HCT116 (cell line): ENCODE data around the gene RIPPLY2. TPM values are rescaled to one million over a fixed set of nuclear protein-coding genes. Genes with fewer than 3 reads are reported as not detected.
A peak's percentile ranks its signal among the peaks of the same experiment; 100 is the strongest.

Experiments used
- ATAC-seq: fragments of 200-7000 bp; cut with Tn5 transposase; 2 replicates; pipeline ENCODE4 v1.9.1; 2020; ENCODE audit warnings: mild to moderate bottlenecking, moderate library complexity
- BruUV-seq: library from RNA; stranded (reverse); fragments of 400-500 nt; replicated peaks from 2 replicates; lab custom pipeline; 2021; lab: Mats Ljungman, UMichigan
- CTCF ChIA-PET: fragments of 300-600 bp; sonication (Branson Sonifier 250); formaldehyde crosslinking; loops from one replicate; lab custom pipeline; 2021; ENCODE audit warnings: antibody characterized with exemption; lab: Charles Lee
- POLR2A ChIA-PET: fragments of 300-600, 350-600 bp; sonication (Branson Sonifier 250); formaldehyde crosslinking; loops from one replicate; lab custom pipeline; 2021; ENCODE audit warnings: antibody characterized with exemption; lab: Charles Lee
- RAD21 ChIA-PET, 2 experiments: fragments of 300-600 bp; sonication (Branson Sonifier 250); formaldehyde crosslinking; loops; one replicate each; lab custom pipeline; 2023; ENCODE audit warnings: low total read pairs in 2 of 2; ENCODE audit not compliant: uncharacterized antibody in 2 of 2, unreplicated experiment in 2 of 2, low non-redundant PET in 1 of 2; lab: Charles Lee
- DNase-seq: peaks from one replicate; pipeline ENCODE4 v3.0.0-alpha.2; 2010; ENCODE audit warnings: low read depth, low spot score
- H2AFZ ChIP-seq: fragments of 200-600 bp; shearing (Covaris generic), sonication (generic); 2 replicates; pipeline ENCODE4 v1.6.1; 2017; ENCODE audit warnings: low read depth, mixed run types, mixed read lengths, antibody characterized with exemption, low read length; ENCODE audit not compliant: poor library complexity, severe bottlenecking
- H3K27ac ChIP-seq: 2 replicates; pipeline ENCODE4 v1.5.1; 2012; ENCODE audit warnings: low read depth, low read length
- H3K27me3 ChIP-seq: fragments of 200-600 bp; sonication (generic); 2 replicates; pipeline ENCODE4 v1.6.1; 2016; ENCODE audit warnings: mixed run types, low read length, mixed read lengths; ENCODE audit not compliant: insufficient read depth
- H3K36me3 ChIP-seq, 2 experiments: fragments of 200-500 bp in 1 of 2; fragments of 200-600 bp in 1 of 2; sonication (Bioruptor generic) in 1 of 2; sonication (generic) in 1 of 2; 2 replicates each; pipeline versions ENCODE4 v1.5.1 to v1.6.1; 2014 to 2016; ENCODE audit warnings: low read length in 2 of 2, inconsistent platforms in 1 of 2, mixed read lengths in 1 of 2, mixed run types in 1 of 2; ENCODE audit not compliant: insufficient read depth in 2 of 2, control insufficient read depth in 1 of 2
- H3K4me1 ChIP-seq, 2 experiments: fragments of 200-600 bp in 1 of 2; sonication (generic) in 1 of 2; 2 replicates each; pipeline versions ENCODE4 v1.5.1 to v1.6.1; 2012 to 2017; ENCODE audit warnings: low read length in 2 of 2, inconsistent platforms in 1 of 2, mild to moderate bottlenecking in 1 of 2, mixed read lengths in 1 of 2, mixed run types in 1 of 2, moderate library complexity in 1 of 2; ENCODE audit not compliant: insufficient read depth in 2 of 2, control insufficient read depth in 1 of 2
- H3K4me2 ChIP-seq: fragments of 200-600 bp; sonication (generic); 2 replicates; pipeline ENCODE4 v1.6.1; 2017; ENCODE audit warnings: mixed run types, low read length, mixed read lengths
- H3K4me3 ChIP-seq, 2 experiments: fragments of 200-600 bp in 1 of 2; sonication (generic) in 1 of 2; replicated peaks in 1 of 2; 2 replicates each; pipeline ENCODE4 v1.5.1; 2011 to 2016; ENCODE audit warnings: low read length in 2 of 2, control low read depth in 1 of 2, low read depth in 1 of 2, mild to moderate bottlenecking in 1 of 2, mixed read lengths in 1 of 2, mixed run types in 1 of 2
- H3K79me2 ChIP-seq: fragments of 200-600 bp; sonication (generic); 2 replicates; pipeline ENCODE4 v1.6.1; 2017; ENCODE audit warnings: mild to moderate bottlenecking, mixed run types, low read length, moderate library complexity, mixed read lengths; ENCODE audit not compliant: insufficient read depth
- H3K9ac ChIP-seq: fragments of 200-600 bp; sonication (generic); 2 replicates; pipeline ENCODE4 v1.6.1; 2016; ENCODE audit warnings: low read length, mixed read lengths
- H3K9me2 ChIP-seq: fragments of 200-600 bp; sonication (generic), shearing (Covaris generic); 2 replicates; pipeline ENCODE4 v1.6.1; 2017; ENCODE audit warnings: mixed run types, mild to moderate bottlenecking, moderate library complexity; ENCODE audit not compliant: insufficient read depth
- H3K9me3 ChIP-seq, 2 experiments: fragments of 200-500 bp in 1 of 2; fragments of 200-600 bp in 1 of 2; sonication (Bioruptor generic) in 1 of 2; sonication (generic) in 1 of 2; 2 replicates each; pipeline ENCODE4 v1.6.1; 2014 to 2017; ENCODE audit warnings: low read length in 2 of 2, mixed read lengths in 2 of 2, inconsistent platforms in 1 of 2, low read depth in 1 of 2, mild to moderate bottlenecking in 1 of 2, mixed run types in 1 of 2, moderate library complexity in 1 of 2; ENCODE audit not compliant: control insufficient read depth in 1 of 2, insufficient read depth in 1 of 2
- H4K20me1 ChIP-seq: fragments of 200-600 bp; sonication (generic), shearing (Covaris generic); 2 replicates; pipeline ENCODE4 v1.6.1; 2017; ENCODE audit warnings: mixed run types, mild to moderate bottlenecking, moderate library complexity; ENCODE audit not compliant: insufficient read depth
- CBX3 ChIP-seq: IDR thresholded peaks from 2 replicates; pipeline ENCODE4 v1.6.1; 2012; ENCODE audit warnings: low read depth
- CEBPB ChIP-seq: IDR thresholded peaks from 2 replicates; pipeline ENCODE4 v1.6.1; 2012; ENCODE audit warnings: low read depth
- EGR1 ChIP-seq: IDR thresholded peaks from 2 replicates; pipeline ENCODE4 v1.6.1; 2012; ENCODE audit warnings: low read depth
- JUND ChIP-seq: IDR thresholded peaks from 2 replicates; pipeline ENCODE4 v1.6.1; 2012
- SRF ChIP-seq: IDR thresholded peaks from 2 replicates; pipeline ENCODE4 v1.6.1; 2012; ENCODE audit warnings: low read depth
- TCF7L2 ChIP-seq: IDR thresholded peaks from 2 replicates; pipeline ENCODE4 v1.7.0; 2011; ENCODE audit warnings: borderline replicate concordance, inconsistent platforms; ENCODE audit not compliant: insufficient read depth, insufficient read length; ENCODE audit errors: extremely low read depth
- YY1 ChIP-seq: IDR thresholded peaks from 2 replicates; pipeline ENCODE4 v1.6.1; 2011; ENCODE audit warnings: low read length, low read depth, moderate library complexity, mild to moderate bottlenecking; ENCODE audit not compliant: insufficient replicate concordance; ENCODE audit errors: extremely low read depth
- intact Hi-C: fragments of 100-400 bp; cut with micrococcal nuclease; formaldehyde crosslinking; loops from 2 replicates; pipeline ENCODE4 v1.10.0; 2022
- total RNA-seq: library from RNA; stranded (reverse); gene quantifications from one replicate; pipeline ENCODE4 v1.2.1, GENCODE V29; 2021; ENCODE audit not compliant: unreplicated experiment
- TF ChIP-seq, protein P1 (sequence below): IDR thresholded peaks from 2 replicates; pipeline ENCODE4 v1.6.1; 2012

RIPPLY2 gene
- total RNA-seq, 1 experiment from 2014 or later, result not detected

DNA sequence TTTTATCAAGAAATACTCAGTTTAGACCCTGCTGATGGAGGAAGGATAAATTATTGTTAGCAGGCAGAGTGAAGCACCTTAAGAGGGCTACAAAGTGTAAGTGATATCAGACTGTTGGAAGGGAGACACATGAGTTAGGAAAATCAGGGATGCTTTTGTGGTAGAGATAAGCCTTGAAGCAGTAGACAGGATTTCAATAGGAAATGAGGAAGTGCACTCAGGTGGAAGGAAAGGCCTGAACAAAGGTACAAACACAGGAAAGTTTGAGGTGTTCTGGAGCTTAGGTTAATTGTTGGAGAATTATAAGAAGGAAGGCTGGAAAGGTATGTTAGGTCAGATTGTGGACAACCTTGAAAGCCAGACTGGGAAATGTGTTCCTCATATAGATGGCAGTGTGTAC is 13.9 kb downstream of the RIPPLY2 start:
- BruUV-seq, result no TSS peak
- H3K9ac ChIP-seq, result no peak overlapping the region
- H3K27ac ChIP-seq, result no peak overlapping the region
- H3K27me3 ChIP-seq, result no peaks in the 10 kb centered on the region
- no peaks in the 10 kb centered on the region for H3K9me2 ChIP-seq
- ChIA-PET RAD21 (no interaction called here), CTCF (no interaction called here), POLR2A (no interaction called here)
- H4K20me1 ChIP-seq, result no peaks in the 10 kb centered on the region
- H3K79me2 ChIP-seq, result peaks cover 10% of the 10 kb centered on the region
- no peak for TF ChIP-seq CEBPB
- TF ChIP-seq TCF7L2, result no peak
- no peak for TF ChIP-seq SRF
- TF ChIP-seq YY1, result no peak
- no peak for TF ChIP-seq JUND
- H2AFZ ChIP-seq, result no peak overlapping the region
- intact Hi-C loops, result no loop called here
- peaks cover 0 to 21% of the 10 kb centered on the region in 2 experiments; a peak in 1 of 4 replicates for H3K36me3 ChIP-seq
- DNase-seq (no peak), ATAC-seq (no peak)
- H3K4me2 ChIP-seq, result no peak overlapping the region
- peaks cover 0 to 8% of the 10 kb centered on the region in 2 experiments; a peak in 1 of 4 replicates for H3K4me1 ChIP-seq
- H3K4me3 ChIP-seq, result no peak overlapping the region
- H3K9me3 ChIP-seq, result peaks cover 0 to 4% of the 10 kb centered on the region in 2 experiments; a peak in 1 of 4 replicates

DNA sequence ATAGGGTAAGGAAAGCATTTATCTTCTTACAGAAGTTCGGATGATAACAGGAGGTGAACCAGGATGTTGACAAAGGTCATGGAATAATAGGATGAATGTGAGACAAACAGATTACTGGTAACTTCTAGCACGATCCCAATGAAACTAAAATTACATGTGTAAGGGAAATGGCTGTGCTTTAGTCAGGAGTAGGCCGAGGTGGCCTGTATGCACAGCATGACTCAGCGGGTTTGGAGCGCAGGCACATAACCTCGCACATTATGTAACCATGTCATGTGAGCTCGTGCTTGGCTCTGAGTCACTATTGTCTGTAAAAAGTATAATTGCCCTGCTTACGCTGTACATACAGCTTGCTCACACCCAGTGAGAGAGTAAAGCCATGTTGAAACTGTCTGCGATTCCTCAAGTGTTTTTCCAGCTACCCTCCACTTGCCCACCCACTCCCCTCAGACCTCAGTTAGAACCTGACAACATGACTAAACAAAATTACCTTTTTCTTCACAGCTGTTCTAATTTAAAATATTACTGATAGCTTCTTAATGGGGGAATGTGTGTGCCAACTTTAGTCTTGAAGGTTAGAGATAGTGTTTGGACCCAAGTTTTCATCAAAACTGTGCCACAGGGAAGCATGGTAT is 14.5 kb downstream of the RIPPLY2 start:
- H3K4me3 ChIP-seq, result no peak overlapping the region
- H4K20me1 ChIP-seq, result no peaks in the 10 kb centered on the region
- H3K27ac ChIP-seq, result no peak overlapping the region
- ChIA-PET RAD21 (no interaction called here), POLR2A (no interaction called here), CTCF (no interaction called here)
- ATAC-seq (no peak), DNase-seq (peak; percentile 21)
- H3K9me3 ChIP-seq, result peaks cover 0 to 4% of the 10 kb centered on the region in 2 experiments; a peak in 1 of 4 replicates
- intact Hi-C loops, result no loop called here
- no peak overlapping the region for H3K9ac ChIP-seq
- H3K27me3 ChIP-seq, result no peaks in the 10 kb centered on the region
- peaks cover 0 to 21% of the 10 kb centered on the region in 2 experiments; a peak in 1 of 4 replicates for H3K36me3 ChIP-seq
- BruUV-seq, result no TSS peak
- no peaks in the 10 kb centered on the region for H3K9me2 ChIP-seq
- no peak overlapping the region for H3K4me2 ChIP-seq
- no peak for TF ChIP-seq EGR1
- TF ChIP-seq, protein P1, sequence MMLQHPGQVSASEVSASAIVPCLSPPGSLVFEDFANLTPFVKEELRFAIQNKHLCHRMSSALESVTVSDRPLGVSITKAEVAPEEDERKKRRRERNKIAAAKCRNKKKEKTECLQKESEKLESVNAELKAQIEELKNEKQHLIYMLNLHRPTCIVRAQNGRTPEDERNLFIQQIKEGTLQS, result no peak
- TF ChIP-seq CBX3, result peak; percentile 65; the same call in 1 of the 2 replicates
- TF ChIP-seq YY1, result no peak
- peaks cover 4% of the 10 kb centered on the region; the same call in 1 of the 2 replicates for H3K79me2 ChIP-seq
- H3K4me1 ChIP-seq, result peaks cover 0 to 8% of the 10 kb centered on the region in 2 experiments; a peak in 1 of 4 replicates
- H2AFZ ChIP-seq, result no peak overlapping the region
